OCI-LY1 (cell line): Measurements from ENCODE around the gene OR5D16.

Experiments
- EZH2 ChIP-seq: fragments of 200-600 bp; sonication (generic), shearing (Covaris generic); IDR thresholded peaks from 2 replicates; pipeline ENCODE4 v1.8.0; 2017; ENCODE audit warnings: borderline replicate concordance, mixed run types, mild to moderate bottlenecking, antibody characterized with exemption, low read length, moderate library complexity, mixed read lengths
- TF ChIP-seq, protein P1 (sequence below): fragments of 200-600 bp; sonication (generic), shearing (Covaris generic); IDR thresholded peaks from 2 replicates; pipeline ENCODE4 v1.5.1; 2017; ENCODE audit warnings: mild to moderate bottlenecking, antibody characterized with exemption, low read length, moderate library complexity, mixed read lengths

DNA sequence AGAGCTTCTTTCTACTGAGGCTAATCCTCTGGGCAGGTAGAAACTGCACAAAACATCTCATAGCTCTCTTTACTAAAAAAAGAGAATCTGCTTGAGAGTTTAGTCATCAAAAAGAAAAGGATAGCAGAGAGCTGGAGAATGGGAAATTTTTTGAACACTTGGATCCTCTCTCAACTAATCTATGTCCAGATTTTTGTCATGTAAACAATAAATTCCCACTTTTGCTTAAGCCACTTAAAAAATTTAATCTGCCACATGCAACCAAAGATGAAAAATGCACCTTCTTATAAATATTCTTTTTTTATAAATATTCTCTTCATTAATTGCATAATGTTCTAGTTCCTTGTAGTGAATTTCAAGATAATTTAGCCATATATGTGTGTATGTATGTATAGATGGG, 10.5 kb downstream of the OR5D16 start:
- TF ChIP-seq EZH2: no peak
- TF ChIP-seq, protein P1, sequence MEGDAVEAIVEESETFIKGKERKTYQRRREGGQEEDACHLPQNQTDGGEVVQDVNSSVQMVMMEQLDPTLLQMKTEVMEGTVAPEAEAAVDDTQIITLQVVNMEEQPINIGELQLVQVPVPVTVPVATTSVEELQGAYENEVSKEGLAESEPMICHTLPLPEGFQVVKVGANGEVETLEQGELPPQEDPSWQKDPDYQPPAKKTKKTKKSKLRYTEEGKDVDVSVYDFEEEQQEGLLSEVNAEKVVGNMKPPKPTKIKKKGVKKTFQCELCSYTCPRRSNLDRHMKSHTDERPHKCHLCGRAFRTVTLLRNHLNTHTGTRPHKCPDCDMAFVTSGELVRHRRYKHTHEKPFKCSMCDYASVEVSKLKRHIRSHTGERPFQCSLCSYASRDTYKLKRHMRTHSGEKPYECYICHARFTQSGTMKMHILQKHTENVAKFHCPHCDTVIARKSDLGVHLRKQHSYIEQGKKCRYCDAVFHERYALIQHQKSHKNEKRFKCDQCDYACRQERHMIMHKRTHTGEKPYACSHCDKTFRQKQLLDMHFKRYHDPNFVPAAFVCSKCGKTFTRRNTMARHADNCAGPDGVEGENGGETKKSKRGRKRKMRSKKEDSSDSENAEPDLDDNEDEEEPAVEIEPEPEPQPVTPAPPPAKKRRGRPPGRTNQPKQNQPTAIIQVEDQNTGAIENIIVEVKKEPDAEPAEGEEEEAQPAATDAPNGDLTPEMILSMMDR: no peak
